BE2C (cell line): ENCODE measurements around the gene NUP210L.
"Not testable (repeated sequence)": the region's sequence is repeated elsewhere in the genome, so short reads cannot be mapped to it uniquely, and the experiment has no call there.

Experiments used
- DNase-seq: peaks from one replicate; pipeline ENCODE4 v3.0.0-alpha.2; 2020
- H3K27me3 ChIP-seq: fragments of 250-450 bp; sonication (Bioruptor Pico); 2 replicates; pipeline ENCODE4 v1.5.1; 2020; ENCODE audit warnings: mild to moderate bottlenecking
- H3K36me3 ChIP-seq: fragments of 250-450 bp; sonication (Bioruptor Pico); 2 replicates; pipeline ENCODE4 v1.5.1; 2020; ENCODE audit warnings: mild to moderate bottlenecking
- H3K4me1 ChIP-seq: fragments of 250-450 bp; sonication (Bioruptor Pico); 2 replicates; pipeline ENCODE4 v1.5.1; 2020
- H3K4me3 ChIP-seq: 2 replicates; pipeline ENCODE4 v1.5.1; 2011; ENCODE audit warnings: low read depth, low read length
- H3K9me3 ChIP-seq: fragments of 250-450 bp; sonication (Bioruptor Pico); 2 replicates; pipeline ENCODE4 v1.5.1; 2020
- TF ChIP-seq, protein P1 (sequence below): IDR thresholded peaks from 2 replicates; pipeline ENCODE4 v1.5.1; 2012; ENCODE audit warnings: mild to moderate bottlenecking, low read depth, low read length

Gene NUP210L

DNA sequence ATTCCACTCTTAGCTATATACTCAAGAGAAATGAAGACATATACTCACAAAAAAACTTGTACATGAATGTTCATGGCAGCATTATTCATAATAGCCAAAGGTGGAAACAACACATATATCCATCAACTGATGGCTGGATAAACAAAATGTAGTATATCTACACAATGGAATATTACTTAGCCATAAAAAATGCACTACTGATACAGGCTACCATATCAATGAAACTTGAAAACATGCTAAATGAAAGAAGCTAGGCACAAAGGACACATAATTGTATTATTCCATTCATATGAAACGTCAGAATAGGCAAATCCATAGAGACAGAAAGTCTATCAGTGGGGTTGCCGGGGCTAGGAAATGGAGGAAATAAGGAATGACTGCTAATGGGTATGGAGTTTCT is 67.3 kb downstream of the NUP210L start:
- TF ChIP-seq, protein P1, sequence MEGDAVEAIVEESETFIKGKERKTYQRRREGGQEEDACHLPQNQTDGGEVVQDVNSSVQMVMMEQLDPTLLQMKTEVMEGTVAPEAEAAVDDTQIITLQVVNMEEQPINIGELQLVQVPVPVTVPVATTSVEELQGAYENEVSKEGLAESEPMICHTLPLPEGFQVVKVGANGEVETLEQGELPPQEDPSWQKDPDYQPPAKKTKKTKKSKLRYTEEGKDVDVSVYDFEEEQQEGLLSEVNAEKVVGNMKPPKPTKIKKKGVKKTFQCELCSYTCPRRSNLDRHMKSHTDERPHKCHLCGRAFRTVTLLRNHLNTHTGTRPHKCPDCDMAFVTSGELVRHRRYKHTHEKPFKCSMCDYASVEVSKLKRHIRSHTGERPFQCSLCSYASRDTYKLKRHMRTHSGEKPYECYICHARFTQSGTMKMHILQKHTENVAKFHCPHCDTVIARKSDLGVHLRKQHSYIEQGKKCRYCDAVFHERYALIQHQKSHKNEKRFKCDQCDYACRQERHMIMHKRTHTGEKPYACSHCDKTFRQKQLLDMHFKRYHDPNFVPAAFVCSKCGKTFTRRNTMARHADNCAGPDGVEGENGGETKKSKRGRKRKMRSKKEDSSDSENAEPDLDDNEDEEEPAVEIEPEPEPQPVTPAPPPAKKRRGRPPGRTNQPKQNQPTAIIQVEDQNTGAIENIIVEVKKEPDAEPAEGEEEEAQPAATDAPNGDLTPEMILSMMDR: no peak
- Histone ChIP-seq H3K9me3 (no peaks in the 10 kb centered on the region), H3K27me3 (no peaks in the 10 kb centered on the region), H3K4me1 (no peaks in the 10 kb centered on the region), H3K36me3 (no peaks in the 10 kb centered on the region), H3K4me3 (no peak overlapping the region)
- no peak for DNase-seq

DNA sequence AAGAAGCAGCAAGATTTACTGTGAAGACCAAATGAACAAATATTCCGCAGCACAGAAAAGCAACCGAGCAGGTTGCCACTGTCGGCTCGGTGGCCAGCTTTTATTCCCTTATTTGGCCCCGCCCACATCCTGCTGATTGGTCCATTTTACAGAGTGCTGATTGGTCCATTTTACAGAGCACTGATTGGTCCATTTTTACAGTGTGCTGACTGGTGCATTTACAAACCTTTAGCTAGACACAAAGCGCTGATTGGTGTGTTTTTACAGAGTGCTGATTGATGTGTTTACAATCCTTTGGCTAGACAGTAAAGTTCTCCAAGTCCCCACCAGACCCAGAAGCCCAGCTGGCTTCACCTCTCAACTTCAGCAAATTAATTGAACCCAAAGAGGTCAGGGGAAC is 71.8 kb downstream of the NUP210L start:
- H3K4me1 ChIP-seq, H3K9me3 ChIP-seq, H3K4me3 ChIP-seq, H3K36me3 ChIP-seq, H3K27me3 ChIP-seq: not testable (repeated sequence)
- peak; percentile 16 for DNase-seq

DNA sequence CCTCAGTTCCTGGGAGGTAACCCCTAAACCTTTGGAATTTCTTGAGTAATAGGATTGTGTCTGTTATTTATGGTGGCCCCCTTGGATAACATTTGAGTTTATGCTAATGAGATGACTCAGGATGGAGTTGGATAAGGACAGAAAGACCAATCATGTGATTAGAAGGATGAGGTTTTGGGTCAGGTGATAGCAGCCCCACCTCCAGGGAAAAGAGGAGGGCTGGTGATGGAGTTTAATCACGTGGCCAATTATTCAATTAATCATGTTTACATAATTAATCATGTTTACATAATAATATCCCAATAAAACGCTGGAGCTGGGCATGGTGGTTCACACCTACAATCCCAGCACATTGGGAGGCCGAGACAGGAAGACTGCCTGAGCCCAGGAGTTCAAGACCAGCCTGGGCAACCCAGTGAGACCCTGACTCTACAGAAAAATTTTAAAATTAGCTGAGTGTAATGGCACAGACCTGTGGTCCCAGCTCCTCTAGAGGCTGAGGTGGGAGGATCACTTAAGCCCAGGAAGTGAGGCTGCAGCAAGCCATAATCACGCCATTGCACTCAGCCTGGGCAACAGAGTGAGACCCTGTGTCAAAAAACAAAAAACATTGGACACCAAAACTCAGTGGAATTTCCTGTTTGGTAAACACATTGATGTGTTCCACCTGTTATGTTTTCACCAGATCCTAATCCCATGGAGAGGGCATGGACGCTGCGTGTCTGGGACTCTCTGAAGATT is 73.3 kb downstream of the NUP210L start:
- Histone ChIP-seq H3K9me3 (no peaks in the 10 kb centered on the region), H3K4me3 (no peak overlapping the region), H3K27me3 (no peaks in the 10 kb centered on the region), H3K4me1 (no peaks in the 10 kb centered on the region), H3K36me3 (no peaks in the 10 kb centered on the region)
- DNase-seq: no peak
- TF ChIP-seq, protein P1: no peak

DNA sequence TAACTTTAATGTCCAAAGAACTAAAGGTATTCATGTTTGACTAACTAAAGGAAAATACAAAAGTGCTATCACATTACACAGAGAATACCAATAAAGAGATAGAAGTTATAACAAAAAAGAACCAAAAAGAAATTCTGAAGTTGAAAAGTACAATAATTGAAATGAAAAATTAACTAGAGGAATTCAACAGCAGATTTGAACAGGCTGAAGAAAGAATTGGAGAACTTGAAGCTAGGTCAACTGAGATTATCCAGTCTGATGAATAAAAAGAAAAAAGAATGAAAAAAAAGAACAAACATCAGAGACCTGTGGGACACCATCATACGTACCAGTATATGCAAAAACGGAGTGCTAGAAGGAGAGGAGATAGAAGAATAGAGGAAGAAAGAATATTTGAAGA is 78.5 kb downstream of the NUP210L start:
- Histone ChIP-seq H3K4me3 (no peak overlapping the region), H3K9me3 (no peaks in the 10 kb centered on the region), H3K4me1 (no peaks in the 10 kb centered on the region), H3K27me3 (no peaks in the 10 kb centered on the region), H3K36me3 (no peaks in the 10 kb centered on the region)
- DNase-seq: no peak
- TF ChIP-seq, protein P1: no peak

DNA sequence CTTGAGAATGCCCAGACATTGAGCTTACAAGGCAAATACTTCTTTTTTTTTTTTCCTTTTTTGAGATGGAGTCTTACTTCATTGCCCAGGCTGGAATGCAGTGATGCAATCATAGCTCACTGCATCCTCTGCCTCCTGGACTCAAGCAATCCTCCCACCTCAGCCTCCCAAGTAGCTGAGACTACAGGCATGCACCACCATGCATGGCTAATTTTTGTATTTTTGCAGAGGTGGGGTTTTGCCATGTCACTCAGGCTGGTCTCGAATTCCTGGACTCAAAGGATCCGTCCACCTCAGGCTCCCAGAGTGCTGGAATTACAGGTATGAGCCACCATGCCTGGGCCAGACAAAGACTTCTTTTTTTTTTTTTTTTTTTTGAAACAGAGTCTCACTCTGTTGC is 79.1 kb downstream of the NUP210L start:
- Histone ChIP-seq H3K9me3 (no peaks in the 10 kb centered on the region), H3K4me3 (no peak overlapping the region), H3K27me3 (no peaks in the 10 kb centered on the region), H3K36me3 (no peaks in the 10 kb centered on the region), H3K4me1 (no peaks in the 10 kb centered on the region)
- TF ChIP-seq, protein P1: no peak
- DNase-seq: no peak

DNA sequence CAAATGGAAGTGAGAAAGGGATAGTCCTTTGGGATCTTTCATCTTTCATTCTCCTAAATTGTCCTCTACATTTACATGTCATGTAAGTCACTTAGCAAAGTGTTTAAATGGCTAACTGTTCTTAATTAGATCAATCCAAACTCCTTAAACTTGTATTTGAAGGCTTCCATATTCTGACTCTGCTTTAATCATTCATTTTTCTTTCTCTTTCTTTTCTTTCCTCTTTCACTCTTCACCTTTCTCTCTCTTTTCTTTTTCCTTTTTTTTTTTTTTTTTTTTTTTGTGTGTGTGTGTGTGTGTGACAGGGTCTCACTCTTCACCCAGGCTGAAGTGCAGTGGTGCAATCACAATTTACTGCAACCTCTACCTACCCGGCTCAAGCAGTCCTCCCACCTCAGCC is 92.6 kb downstream of the NUP210L start:
- peaks cover 23% of the 10 kb centered on the region for H3K27me3 ChIP-seq
- DNase-seq: no peak
- H3K36me3 ChIP-seq: no peaks in the 10 kb centered on the region
- no peak overlapping the region for H3K4me3 ChIP-seq
- no peaks in the 10 kb centered on the region for H3K4me1 ChIP-seq
- TF ChIP-seq, protein P1: no peak
- no peaks in the 10 kb centered on the region for H3K9me3 ChIP-seq

DNA sequence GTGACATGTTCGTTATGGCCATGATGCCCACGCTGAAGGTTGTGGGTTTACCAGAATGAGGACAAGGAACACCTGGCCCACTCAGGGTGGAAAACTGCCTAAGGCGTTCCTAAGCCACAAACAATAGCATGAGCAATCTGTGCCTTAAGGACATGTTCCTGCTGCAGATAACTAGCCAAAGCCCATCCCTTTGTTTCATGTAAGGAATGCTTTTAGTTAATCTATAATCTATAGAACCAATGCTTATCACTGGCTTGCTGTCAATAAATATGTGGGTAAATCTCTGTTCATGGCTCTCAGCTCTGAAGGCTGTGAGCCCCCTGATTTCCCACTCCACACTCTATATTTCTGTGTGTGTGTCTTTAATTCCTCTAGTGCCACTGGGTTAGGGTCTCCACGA is 107.4 kb downstream of the NUP210L start:
- not testable (repeated sequence) for H3K4me3 ChIP-seq, DNase-seq, H3K9me3 ChIP-seq, H3K36me3 ChIP-seq, H3K4me1 ChIP-seq
- peaks cover 25% of the 10 kb centered on the region for H3K27me3 ChIP-seq

DNA sequence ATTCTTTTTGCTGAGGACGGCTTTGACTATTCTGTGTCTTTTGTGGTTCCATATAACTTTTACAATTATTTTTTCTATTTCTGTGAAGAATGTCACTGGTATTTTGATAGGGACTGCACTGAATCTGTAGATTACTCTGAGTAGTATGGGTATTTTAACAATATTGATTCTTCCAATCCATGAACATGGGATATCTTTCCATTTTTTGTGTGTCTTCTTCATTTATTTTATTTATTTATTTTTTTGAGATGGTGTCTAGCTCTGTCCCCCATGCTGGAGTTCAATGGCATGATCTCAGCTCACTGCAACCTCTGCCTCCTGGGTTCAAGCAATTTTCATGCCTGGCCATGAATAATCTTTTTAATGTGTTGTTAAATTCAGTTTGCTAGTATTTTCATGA is 121.2 kb downstream of the NUP210L start:
- H3K9me3 ChIP-seq, DNase-seq, H3K27me3 ChIP-seq, H3K36me3 ChIP-seq, H3K4me3 ChIP-seq, H3K4me1 ChIP-seq: not testable (repeated sequence)
